ENCODE measurements around the gene TNFRSF14. TPM values are rescaled to one million over a fixed set of nuclear protein-coding genes. Genes with fewer than 3 reads are reported as not detected.
A peak's percentile ranks its signal among the peaks of the same experiment; 100 is the strongest.

The TNFRSF14 gene
- total and polyA plus RNA-seq, 2 of the 13 experiments (the other 11 are each of a cell fraction or from before 2014, with no cell fraction given) = 11.9 to 49.9 TPM

DNA sequence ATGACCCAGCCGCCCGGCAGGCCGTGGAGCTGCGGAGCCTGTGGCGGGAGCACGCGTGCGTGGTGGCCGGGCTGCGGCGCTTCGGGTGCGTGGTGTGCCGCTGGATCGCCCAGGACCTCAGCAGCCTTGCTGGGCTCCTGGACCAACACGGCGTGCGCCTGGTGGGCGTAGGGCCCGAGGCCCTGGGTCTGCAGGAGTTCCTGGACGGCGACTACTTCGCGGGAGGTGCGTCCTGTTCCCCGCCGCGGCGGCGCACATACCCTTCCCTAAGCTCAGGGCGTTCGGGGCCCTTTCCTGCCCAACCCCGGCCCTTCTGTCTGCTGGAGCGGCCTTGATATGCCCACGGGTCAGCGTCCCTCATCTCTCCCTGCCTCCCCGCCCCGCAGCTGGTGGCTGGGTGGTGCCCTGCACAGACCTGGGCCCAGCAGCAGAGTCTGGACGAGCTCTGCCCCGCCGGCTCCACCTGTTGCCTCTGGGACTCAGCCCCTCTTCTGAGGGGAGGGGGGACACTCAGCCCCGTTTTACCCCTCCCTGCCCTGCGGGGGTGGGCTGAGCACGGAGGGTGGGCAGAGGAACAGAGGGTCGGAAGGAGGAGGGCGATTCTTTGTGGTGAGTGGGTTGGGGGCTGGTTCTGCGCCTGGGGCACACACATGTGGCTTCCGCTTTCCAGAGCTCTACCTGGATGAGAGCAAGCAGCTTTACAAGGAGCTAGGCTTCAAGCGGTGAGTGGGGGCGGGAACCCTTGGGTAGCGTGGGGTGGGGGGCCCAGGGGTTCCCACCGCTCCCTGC, 31.1 kb downstream of the TNFRSF14 start (continued):
- TF ChIP-seq ZNF431 (CRISPR knock-in tag; IDR thresholded peaks at IDR 0.05; ENCODE audit: borderline replicate concordance, low read depth) (no peak), ZNF430 (CRISPR knock-in tag; IDR thresholded peaks at IDR 0.05) (0 out of 2 replicates have a peak, but pooled peaks have one; percentile 6), CC2D1A (CRISPR knock-in tag; IDR thresholded peaks at IDR 0.05) (no peak), ZNF713 (CRISPR knock-in tag; IDR thresholded peaks at IDR 0.05) (no peak), ZNF260 (CRISPR knock-in tag; IDR thresholded peaks at IDR 0.05; ENCODE audit: borderline replicate concordance, low read depth) (no peak), ZNF576 (CRISPR knock-in tag; IDR thresholded peaks at IDR 0.05) (no peak), DR1 (CRISPR knock-in tag; IDR thresholded peaks at IDR 0.05) (no peak), ZNF549 (CRISPR knock-in tag; IDR thresholded peaks at IDR 0.05) (no peak), EP300 (IDR thresholded peaks at IDR 0.05; ENCODE audit: low read depth in 2 of 2, low read length in 2 of 2) (no peak), EP300 (CRISPR knock-in tag; IDR thresholded peaks at IDR 0.05; ENCODE audit: borderline replicate concordance) (no peak), FOXC1 (CRISPR knock-in tag; IDR thresholded peaks at IDR 0.05; ENCODE audit: borderline replicate concordance) (no peak), ZNF616 (CRISPR knock-in tag; IDR thresholded peaks at IDR 0.05; ENCODE audit: low read depth) (no peak), ZNF841 (CRISPR knock-in tag; IDR thresholded peaks at IDR 0.05; ENCODE audit: borderline replicate concordance) (no peak), YEATS4 (CRISPR knock-in tag; IDR thresholded peaks at IDR 0.05; ENCODE audit: borderline replicate concordance) (peak; percentile 35; the same call in 1 of the 2 replicates), STAT5B (CRISPR knock-in tag; IDR thresholded peaks at IDR 0.05) (no peak), ZNF383 (CRISPR knock-in tag; IDR thresholded peaks at IDR 0.05; ENCODE audit: borderline replicate concordance) (no peak), MED1 (CRISPR knock-in tag; IDR thresholded peaks at IDR 0.05) (no peak), ZNF253 (CRISPR knock-in tag; IDR thresholded peaks at IDR 0.05; ENCODE audit: borderline replicate concordance) (no peak), CHCHD3 (CRISPR knock-in tag; IDR thresholded peaks at IDR 0.05) (peak; percentile 72; the same call in 1 of the 2 replicates)
- TF ChIP-seq, protein P1, sequence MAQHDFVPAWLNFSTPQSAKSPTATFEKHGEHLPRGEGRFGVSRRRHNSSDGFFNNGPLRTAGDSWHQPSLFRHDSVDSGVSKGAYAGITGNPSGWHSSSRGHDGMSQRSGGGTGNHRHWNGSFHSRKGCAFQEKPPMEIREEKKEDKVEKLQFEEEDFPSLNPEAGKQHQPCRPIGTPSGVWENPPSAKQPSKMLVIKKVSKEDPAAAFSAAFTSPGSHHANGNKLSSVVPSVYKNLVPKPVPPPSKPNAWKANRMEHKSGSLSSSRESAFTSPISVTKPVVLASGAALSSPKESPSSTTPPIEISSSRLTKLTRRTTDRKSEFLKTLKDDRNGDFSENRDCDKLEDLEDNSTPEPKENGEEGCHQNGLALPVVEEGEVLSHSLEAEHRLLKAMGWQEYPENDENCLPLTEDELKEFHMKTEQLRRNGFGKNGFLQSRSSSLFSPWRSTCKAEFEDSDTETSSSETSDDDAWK (CRISPR knock-in tag; IDR thresholded peaks at IDR 0.05) = no peak
- TF ChIP-seq, protein P2, sequence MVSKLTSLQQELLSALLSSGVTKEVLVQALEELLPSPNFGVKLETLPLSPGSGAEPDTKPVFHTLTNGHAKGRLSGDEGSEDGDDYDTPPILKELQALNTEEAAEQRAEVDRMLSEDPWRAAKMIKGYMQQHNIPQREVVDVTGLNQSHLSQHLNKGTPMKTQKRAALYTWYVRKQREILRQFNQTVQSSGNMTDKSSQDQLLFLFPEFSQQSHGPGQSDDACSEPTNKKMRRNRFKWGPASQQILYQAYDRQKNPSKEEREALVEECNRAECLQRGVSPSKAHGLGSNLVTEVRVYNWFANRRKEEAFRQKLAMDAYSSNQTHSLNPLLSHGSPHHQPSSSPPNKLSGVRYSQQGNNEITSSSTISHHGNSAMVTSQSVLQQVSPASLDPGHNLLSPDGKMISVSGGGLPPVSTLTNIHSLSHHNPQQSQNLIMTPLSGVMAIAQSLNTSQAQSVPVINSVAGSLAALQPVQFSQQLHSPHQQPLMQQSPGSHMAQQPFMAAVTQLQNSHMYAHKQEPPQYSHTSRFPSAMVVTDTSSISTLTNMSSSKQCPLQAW (CRISPR knock-in tag; IDR thresholded peaks at IDR 0.05) = peak; percentile 20; the same call in 1 of the 2 replicates
- TF ChIP-seq, protein P3, sequence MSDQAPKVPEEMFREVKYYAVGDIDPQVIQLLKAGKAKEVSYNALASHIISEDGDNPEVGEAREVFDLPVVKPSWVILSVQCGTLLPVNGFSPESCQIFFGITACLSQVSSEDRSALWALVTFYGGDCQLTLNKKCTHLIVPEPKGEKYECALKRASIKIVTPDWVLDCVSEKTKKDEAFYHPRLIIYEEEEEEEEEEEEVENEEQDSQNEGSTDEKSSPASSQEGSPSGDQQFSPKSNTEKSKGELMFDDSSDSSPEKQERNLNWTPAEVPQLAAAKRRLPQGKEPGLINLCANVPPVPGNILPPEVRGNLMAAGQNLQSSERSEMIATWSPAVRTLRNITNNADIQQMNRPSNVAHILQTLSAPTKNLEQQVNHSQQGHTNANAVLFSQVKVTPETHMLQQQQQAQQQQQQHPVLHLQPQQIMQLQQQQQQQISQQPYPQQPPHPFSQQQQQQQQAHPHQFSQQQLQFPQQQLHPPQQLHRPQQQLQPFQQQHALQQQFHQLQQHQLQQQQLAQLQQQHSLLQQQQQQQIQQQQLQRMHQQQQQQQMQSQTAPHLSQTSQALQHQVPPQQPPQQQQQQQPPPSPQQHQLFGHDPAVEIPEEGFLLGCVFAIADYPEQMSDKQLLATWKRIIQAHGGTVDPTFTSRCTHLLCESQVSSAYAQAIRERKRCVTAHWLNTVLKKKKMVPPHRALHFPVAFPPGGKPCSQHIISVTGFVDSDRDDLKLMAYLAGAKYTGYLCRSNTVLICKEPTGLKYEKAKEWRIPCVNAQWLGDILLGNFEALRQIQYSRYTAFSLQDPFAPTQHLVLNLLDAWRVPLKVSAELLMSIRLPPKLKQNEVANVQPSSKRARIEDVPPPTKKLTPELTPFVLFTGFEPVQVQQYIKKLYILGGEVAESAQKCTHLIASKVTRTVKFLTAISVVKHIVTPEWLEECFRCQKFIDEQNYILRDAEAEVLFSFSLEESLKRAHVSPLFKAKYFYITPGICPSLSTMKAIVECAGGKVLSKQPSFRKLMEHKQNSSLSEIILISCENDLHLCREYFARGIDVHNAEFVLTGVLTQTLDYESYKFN (CRISPR knock-in tag; conservative IDR thresholded peaks at IDR 0.05) = no peak

Measured in HepG2 (cell line).